ENCODE data around the gene SLC35B2.

The SLC35B2 gene

DNA sequence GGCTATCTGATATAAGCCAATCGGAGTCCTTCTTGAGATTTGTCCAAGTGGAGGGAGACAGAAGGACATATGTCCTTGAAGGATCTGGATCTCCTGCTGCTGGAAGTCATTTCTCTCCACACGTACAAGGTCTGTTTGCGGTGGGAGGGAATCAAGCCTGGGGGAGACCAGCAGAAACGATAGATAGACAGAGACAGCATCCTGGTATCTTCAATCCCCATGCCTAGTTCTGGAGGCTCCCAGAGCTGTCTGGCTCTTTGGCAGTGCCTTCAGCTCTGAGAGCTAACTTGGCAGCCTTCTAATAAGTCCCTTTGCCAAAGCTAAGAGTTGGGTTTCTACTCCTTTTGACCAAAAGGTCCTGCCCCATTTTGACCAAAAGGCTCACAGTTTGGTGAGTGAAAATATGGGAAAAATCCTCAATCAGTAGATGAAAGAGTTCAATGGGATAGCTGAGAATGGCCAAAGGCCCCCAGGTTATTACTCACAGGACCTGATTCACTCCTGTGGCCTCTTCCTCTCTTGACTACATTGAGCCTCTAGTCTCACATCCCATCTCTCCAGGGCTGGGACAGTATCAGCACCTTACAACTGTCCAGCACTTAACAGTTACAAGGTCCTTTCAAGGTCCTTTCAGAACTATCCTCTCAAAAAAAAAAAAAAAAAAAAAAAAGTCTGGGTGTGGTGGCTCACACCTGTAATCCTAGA, 35.5 kb upstream of the SLC35B2 start:
- no peaks in the 10 kb centered on the region for H3K36me3 ChIP-seq (ENCODE audit: control insufficient read depth, insufficient read depth, low read length)
- no peaks in the 10 kb centered on the region for H3K27me3 ChIP-seq (ENCODE audit: control insufficient read depth, insufficient read depth, low read length)

DNA sequence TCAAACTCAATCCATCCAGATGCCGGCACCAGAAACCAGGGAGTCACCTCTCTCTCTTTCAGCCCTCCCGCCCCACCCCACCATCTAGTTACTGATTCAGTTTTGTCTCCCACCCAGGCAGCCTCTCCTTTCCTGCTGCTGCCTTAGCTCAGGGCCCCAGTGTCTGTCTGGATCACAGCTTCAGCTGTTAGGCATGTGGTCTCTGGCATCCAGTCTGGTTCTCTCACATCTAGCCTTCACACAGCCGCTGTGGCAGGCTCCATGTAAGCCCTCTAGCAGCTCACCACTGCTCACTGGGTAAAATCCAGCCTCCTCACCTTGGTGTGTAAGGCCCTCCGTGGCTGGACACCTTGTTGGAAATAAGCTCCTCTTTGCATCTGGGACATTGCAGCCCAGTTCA, 34.5 kb upstream of the SLC35B2 start:
- Histone ChIP-seq H3K9me3 (ENCODE audit: control insufficient read depth, low read length) (no peaks in the 10 kb centered on the region), H3K4me3 (ENCODE audit: low read depth, low read length) (no peak overlapping the region), H3K36me3 (ENCODE audit: control insufficient read depth, insufficient read depth, low read length) (no peaks in the 10 kb centered on the region), H3K79me2 (no peaks in the 10 kb centered on the region), H2AFZ (no peak overlapping the region), H3K27ac (no peak overlapping the region), H3K4me2 (ENCODE audit: low read length) (no peak overlapping the region), H3K27me3 (ENCODE audit: control insufficient read depth, insufficient read depth, low read length) (no peaks in the 10 kb centered on the region), H3K9ac (no peak overlapping the region), H3K4me1 (no peaks in the 10 kb centered on the region)
- TF ChIP-seq, protein P1, sequence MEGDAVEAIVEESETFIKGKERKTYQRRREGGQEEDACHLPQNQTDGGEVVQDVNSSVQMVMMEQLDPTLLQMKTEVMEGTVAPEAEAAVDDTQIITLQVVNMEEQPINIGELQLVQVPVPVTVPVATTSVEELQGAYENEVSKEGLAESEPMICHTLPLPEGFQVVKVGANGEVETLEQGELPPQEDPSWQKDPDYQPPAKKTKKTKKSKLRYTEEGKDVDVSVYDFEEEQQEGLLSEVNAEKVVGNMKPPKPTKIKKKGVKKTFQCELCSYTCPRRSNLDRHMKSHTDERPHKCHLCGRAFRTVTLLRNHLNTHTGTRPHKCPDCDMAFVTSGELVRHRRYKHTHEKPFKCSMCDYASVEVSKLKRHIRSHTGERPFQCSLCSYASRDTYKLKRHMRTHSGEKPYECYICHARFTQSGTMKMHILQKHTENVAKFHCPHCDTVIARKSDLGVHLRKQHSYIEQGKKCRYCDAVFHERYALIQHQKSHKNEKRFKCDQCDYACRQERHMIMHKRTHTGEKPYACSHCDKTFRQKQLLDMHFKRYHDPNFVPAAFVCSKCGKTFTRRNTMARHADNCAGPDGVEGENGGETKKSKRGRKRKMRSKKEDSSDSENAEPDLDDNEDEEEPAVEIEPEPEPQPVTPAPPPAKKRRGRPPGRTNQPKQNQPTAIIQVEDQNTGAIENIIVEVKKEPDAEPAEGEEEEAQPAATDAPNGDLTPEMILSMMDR (IDR thresholded peaks at IDR 0.05): no peak

More for the DNA sequence above, 35.5 kb upstream of the SLC35B2 start:
- H3K9me3 ChIP-seq (ENCODE audit: control insufficient read depth, low read length): no peaks in the 10 kb centered on the region
- TF ChIP-seq, protein P1 (IDR thresholded peaks at IDR 0.05): no peak
- H3K27ac ChIP-seq: no peak overlapping the region
- no peak overlapping the region for H2AFZ ChIP-seq
- H3K4me3 ChIP-seq (ENCODE audit: low read depth, low read length): no peak overlapping the region
- H3K79me2 ChIP-seq: no peaks in the 10 kb centered on the region
- H3K4me1 ChIP-seq: no peaks in the 10 kb centered on the region
- H3K9ac ChIP-seq: no peak overlapping the region
- H3K4me2 ChIP-seq (ENCODE audit: low read length): no peak overlapping the region

DNA sequence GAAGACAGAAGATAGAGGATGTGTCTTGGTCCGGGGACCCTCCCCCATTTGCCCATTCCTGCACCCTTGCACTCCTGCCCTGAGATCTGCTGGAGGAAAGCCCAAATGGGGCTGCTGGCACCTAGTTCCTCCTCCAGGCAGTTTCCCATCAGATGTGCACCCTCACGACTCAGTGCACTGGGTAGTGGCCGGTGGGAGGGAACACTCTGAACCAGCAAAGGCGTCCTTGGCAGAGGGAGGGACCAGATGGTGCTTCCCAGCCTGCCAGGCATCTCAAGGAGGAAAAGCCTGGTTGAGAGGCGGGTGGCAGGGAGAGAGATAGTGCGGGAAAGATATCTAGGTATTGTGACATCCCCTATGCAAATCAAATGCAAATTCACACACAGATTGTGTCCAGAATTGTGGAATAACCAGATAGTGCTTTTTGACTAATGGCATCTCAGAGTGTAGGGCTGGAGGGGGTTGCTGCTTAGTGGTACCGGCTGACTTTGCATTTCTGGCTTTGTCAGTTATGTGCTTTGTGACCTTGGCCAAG, 32.5 kb upstream of the SLC35B2 start:
- TF ChIP-seq, protein P1 (IDR thresholded peaks at IDR 0.05): no peak
- no peaks in the 10 kb centered on the region for H3K27me3 ChIP-seq (ENCODE audit: control insufficient read depth, insufficient read depth, low read length)
- no peaks in the 10 kb centered on the region for H3K79me2 ChIP-seq

DNA sequence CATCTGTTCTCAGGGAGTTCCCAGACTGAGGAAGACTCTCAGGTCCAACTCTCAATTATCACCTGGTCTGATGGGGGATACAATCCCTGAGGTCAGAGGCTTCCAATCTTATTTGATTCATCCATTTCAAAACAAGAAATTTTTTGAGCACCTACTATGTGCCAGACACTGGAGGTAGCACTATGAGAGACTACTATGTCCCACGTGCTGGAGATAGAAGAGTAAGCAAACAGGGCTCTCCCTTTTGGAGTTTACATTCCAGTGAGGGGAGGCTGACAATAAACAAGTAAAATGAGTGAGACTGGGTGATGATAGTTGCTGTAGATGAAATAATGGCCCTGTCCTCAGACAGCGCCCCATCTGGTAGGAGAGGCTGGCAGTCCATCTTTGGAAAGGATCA, 29.4 kb upstream of the SLC35B2 start:
- Histone ChIP-seq H3K27ac (no peak overlapping the region), H3K4me3 (ENCODE audit: low read depth, low read length) (no peak overlapping the region), H3K36me3 (ENCODE audit: control insufficient read depth, insufficient read depth, low read length) (no peaks in the 10 kb centered on the region), H3K9ac (no peak overlapping the region), H3K4me2 (ENCODE audit: low read length) (no peak overlapping the region), H3K4me1 (no peaks in the 10 kb centered on the region), H3K27me3 (ENCODE audit: control insufficient read depth, insufficient read depth, low read length) (no peaks in the 10 kb centered on the region), H2AFZ (no peak overlapping the region), H3K79me2 (no peaks in the 10 kb centered on the region), H3K9me3 (ENCODE audit: control insufficient read depth, low read length) (no peaks in the 10 kb centered on the region)
- TF ChIP-seq, protein P1 (IDR thresholded peaks at IDR 0.05): no peak

More for the DNA sequence above, 32.5 kb upstream of the SLC35B2 start:
- Histone ChIP-seq H2AFZ (no peak overlapping the region), H3K4me1 (no peaks in the 10 kb centered on the region), H3K36me3 (ENCODE audit: control insufficient read depth, insufficient read depth, low read length) (no peaks in the 10 kb centered on the region), H3K9me3 (ENCODE audit: control insufficient read depth, low read length) (no peaks in the 10 kb centered on the region), H3K9ac (no peak overlapping the region), H3K4me2 (ENCODE audit: low read length) (no peak overlapping the region), H3K27ac (no peak overlapping the region), H3K4me3 (ENCODE audit: low read depth, low read length) (no peak overlapping the region)

DNA sequence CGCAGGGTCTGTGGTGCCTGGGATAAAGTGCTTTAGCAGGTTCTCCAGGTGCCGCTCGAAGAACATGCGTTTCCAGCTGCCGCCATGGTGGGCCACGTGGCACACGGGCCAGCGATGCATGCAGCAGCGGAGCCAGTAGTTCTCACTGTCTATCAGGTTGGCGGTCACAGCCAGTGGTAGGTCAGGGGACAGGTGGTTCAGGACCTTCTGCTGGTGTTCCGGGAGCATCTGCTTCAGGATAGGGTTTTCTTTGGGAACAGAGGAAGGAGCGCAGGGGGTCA, 28.9 kb upstream of the SLC35B2 start:
- no peaks in the 10 kb centered on the region for H3K79me2 ChIP-seq
- no peaks in the 10 kb centered on the region for H3K9me3 ChIP-seq (ENCODE audit: control insufficient read depth, low read length)
- H3K9ac ChIP-seq: no peak overlapping the region
- no peak overlapping the region for H3K4me2 ChIP-seq (ENCODE audit: low read length)
- TF ChIP-seq, protein P1 (IDR thresholded peaks at IDR 0.05): no peak
- H3K27me3 ChIP-seq (ENCODE audit: control insufficient read depth, insufficient read depth, low read length): no peaks in the 10 kb centered on the region
- H3K4me3 ChIP-seq (ENCODE audit: low read depth, low read length): no peak overlapping the region
- H3K27ac ChIP-seq: no peak overlapping the region
- H2AFZ ChIP-seq: no peak overlapping the region
- no peaks in the 10 kb centered on the region for H3K4me1 ChIP-seq
- no peaks in the 10 kb centered on the region for H3K36me3 ChIP-seq (ENCODE audit: control insufficient read depth, insufficient read depth, low read length)

Measured in parathyroid adenoma (tissue), 2 donors.